ENCODE measurements around the gene TTC16. TPM values are rescaled to one million over a fixed set of nuclear protein-coding genes. Genes with fewer than 3 reads are reported as not detected.

TTC16 gene
- total RNA-seq, 1 experiment from 2014 or later = not detected

DNA sequence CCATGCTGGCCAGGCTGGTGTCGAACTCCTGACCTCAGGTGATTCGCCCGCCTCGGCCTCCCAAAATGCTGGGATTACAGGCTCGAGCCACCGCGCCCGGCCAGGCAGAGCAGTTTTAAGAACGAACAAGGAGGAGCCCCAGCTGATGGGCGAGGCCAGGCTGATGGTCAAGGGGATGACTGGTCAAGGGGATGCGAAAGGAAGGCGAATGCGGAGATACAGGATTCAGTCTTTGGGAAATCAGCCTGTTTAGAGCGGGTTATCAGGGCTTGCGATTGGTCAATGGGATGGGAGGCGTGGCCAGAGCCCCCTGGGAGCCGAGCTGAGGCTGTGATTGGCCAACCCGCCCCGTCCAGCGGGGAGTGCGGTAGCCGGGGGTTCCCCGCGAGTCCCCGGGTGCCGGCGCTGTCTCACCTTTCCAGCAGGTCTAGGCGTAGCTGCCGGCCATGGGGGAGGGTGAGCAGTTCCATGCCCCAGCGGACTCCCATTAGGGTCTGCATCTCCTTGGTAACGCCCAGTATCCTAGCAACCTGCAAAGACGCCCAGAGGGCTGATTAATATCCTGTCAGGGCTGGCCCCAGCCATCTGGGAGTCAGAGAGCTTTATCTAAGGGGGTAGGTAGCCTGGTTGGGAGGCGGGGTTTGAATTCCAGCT is 26.7 kb downstream of the TTC16 start (continued):
- TF ChIP-seq RELA (CRISPR knock-in tag; IDR thresholded peaks at IDR 0.05; ENCODE audit: borderline replicate concordance) = no peak
- TF ChIP-seq ARID4B (CRISPR knock-in tag; IDR thresholded peaks at IDR 0.05; ENCODE audit: borderline replicate concordance) = peak; percentile 74; the same call in 1 of the 2 replicates
- TF ChIP-seq, protein P1, sequence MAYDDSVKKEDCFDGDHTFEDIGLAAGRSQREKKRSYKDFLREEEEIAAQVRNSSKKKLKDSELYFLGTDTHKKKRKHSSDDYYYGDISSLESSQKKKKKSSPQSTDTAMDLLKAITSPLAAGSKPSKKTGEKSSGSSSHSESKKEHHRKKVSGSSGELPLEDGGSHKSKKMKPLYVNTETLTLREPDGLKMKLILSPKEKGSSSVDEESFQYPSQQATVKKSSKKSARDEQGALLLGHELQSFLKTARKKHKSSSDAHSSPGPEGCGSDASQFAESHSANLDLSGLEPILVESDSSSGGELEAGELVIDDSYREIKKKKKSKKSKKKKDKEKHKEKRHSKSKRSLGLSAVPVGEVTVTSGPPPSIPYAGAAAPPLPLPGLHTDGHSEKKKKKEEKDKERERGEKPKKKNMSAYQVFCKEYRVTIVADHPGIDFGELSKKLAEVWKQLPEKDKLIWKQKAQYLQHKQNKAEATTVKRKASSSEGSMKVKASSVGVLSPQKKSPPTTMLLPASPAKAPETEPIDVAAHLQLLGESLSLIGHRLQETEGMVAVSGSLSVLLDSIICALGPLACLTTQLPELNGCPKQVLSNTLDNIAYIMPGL (CRISPR knock-in tag; IDR thresholded peaks at IDR 0.05) = no peak
- TF ChIP-seq AR (CRISPR knock-in tag; IDR thresholded peaks at IDR 0.05) = no peak
- TF ChIP-seq NFYB (CRISPR knock-in tag; conservative IDR thresholded peaks at IDR 0.05; ENCODE audit: low read depth) = peak; percentile 25; the same call in 1 of the 2 replicates
- TF ChIP-seq TCF7 (CRISPR knock-in tag; IDR thresholded peaks at IDR 0.05; ENCODE audit: low read depth) = no peak
- no peak for TF ChIP-seq TEAD1 (CRISPR knock-in tag; IDR thresholded peaks at IDR 0.05)
- TF ChIP-seq ZNF671 (CRISPR knock-in tag; IDR thresholded peaks at IDR 0.05) = no peak
- no peak for TF ChIP-seq ERG (CRISPR knock-in tag; IDR thresholded peaks at IDR 0.05)
- TF ChIP-seq EMX1 (CRISPR knock-in tag; IDR thresholded peaks at IDR 0.05) = no peak
- TF ChIP-seq, protein P2, sequence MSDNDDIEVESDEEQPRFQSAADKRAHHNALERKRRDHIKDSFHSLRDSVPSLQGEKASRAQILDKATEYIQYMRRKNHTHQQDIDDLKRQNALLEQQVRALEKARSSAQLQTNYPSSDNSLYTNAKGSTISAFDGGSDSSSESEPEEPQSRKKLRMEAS (CRISPR knock-in tag; IDR thresholded peaks at IDR 0.05) = peak; percentile 47; the same call in 1 of the 2 replicates
- no peak for TF ChIP-seq ZNF263 (CRISPR knock-in tag; IDR thresholded peaks at IDR 0.05; ENCODE audit: low read depth)
- TF ChIP-seq ZNF416 (CRISPR knock-in tag; IDR thresholded peaks at IDR 0.05) = no peak
- TF ChIP-seq E2F5 (CRISPR knock-in tag; IDR thresholded peaks at IDR 0.05) = no peak
- no peak for TF ChIP-seq ZNF138 (CRISPR knock-in tag; conservative IDR thresholded peaks at IDR 0.05)
- TF ChIP-seq, protein P3, sequence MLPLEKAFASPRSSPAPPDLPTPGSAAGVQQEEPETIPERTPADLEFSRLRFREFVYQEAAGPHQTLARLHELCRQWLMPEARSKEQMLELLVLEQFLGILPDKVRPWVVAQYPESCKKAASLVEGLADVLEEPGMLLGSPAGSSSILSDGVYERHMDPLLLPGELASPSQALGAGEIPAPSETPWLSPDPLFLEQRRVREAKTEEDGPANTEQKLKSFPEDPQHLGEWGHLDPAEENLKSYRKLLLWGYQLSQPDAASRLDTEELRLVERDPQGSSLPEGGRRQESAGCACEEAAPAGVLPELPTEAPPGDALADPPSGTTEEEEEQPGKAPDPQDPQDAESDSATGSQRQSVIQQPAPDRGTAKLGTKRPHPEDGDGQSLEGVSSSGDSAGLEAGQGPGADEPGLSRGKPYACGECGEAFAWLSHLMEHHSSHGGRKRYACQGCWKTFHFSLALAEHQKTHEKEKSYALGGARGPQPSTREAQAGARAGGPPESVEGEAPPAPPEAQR (CRISPR knock-in tag; IDR thresholded peaks at IDR 0.05) = no peak
- no peak for TF ChIP-seq GTF2I (CRISPR knock-in tag; conservative IDR thresholded peaks at IDR 0.05)
- TF ChIP-seq ELF4 (CRISPR knock-in tag; IDR thresholded peaks at IDR 0.05; ENCODE audit: low read depth) = 0 out of 2 replicates have a peak, but pooled peaks have one; percentile 15
- peak; percentile 61 for TF ChIP-seq SP1 (CRISPR knock-in tag; conservative IDR thresholded peaks at IDR 0.05)
- no peak for TF ChIP-seq ZNF232 (CRISPR knock-in tag; IDR thresholded peaks at IDR 0.05)
- no peak for TF ChIP-seq ZNF512 (CRISPR knock-in tag; IDR thresholded peaks at IDR 0.05; ENCODE audit: borderline replicate concordance)
